ENCODE measurements around the gene GTF2IRD2.
"Not testable (repeated sequence)": the region's sequence is repeated elsewhere in the genome, so short reads cannot be mapped to it uniquely, and the experiment has no call there.

- TF ChIP-seq, protein P1, sequence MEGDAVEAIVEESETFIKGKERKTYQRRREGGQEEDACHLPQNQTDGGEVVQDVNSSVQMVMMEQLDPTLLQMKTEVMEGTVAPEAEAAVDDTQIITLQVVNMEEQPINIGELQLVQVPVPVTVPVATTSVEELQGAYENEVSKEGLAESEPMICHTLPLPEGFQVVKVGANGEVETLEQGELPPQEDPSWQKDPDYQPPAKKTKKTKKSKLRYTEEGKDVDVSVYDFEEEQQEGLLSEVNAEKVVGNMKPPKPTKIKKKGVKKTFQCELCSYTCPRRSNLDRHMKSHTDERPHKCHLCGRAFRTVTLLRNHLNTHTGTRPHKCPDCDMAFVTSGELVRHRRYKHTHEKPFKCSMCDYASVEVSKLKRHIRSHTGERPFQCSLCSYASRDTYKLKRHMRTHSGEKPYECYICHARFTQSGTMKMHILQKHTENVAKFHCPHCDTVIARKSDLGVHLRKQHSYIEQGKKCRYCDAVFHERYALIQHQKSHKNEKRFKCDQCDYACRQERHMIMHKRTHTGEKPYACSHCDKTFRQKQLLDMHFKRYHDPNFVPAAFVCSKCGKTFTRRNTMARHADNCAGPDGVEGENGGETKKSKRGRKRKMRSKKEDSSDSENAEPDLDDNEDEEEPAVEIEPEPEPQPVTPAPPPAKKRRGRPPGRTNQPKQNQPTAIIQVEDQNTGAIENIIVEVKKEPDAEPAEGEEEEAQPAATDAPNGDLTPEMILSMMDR (IDR thresholded peaks at IDR 0.05; ENCODE audit: control extremely low read depth in 1 of 3, insufficient read depth in 1 of 3, low read depth in 1 of 3, low read length in 3 of 3), result not testable (repeated sequence)
- not testable (repeated sequence) for TF ChIP-seq JUN (IDR thresholded peaks at IDR 0.05; ENCODE audit: low read depth, low read length); HDAC2 (IDR thresholded peaks at IDR 0.05; ENCODE audit: borderline replicate concordance in 1 of 2, low read depth in 2 of 2, low read length in 2 of 2); EZH2 (IDR thresholded peaks at IDR 0.05; ENCODE audit: low read depth, low read length, severe bottlenecking); CEBPB (IDR thresholded peaks at IDR 0.05; ENCODE audit: low read depth, low read length); TEAD4 (IDR thresholded peaks at IDR 0.05; ENCODE audit: low read depth, low read length); CBX8 (IDR thresholded peaks at IDR 0.05; ENCODE audit: borderline replicate concordance, low read depth, low read length); TAF7 (optimal IDR thresholded peaks at IDR 0.05; ENCODE audit: borderline replicate concordance, low read depth, low read length)
These were observed at the start of gene GTF2IRD2 for GRCh38 chr7:74850833-74851721.
